Hepatocyte (in vitro differentiated cells): ENCODE measurements around the gene ZNF28.

ENCODE experiments used
- CTCF ChIP-seq: fragments of 200-600 bp; sonication (generic); IDR thresholded peaks from 2 replicates; pipeline ENCODE4 v1.5.1; 2016; ENCODE audit warnings: antibody characterized with exemption, mild to moderate bottlenecking; ENCODE audit not compliant: poor library complexity
- EZH2 ChIP-seq: fragments of 200-600 bp; sonication (generic); IDR thresholded peaks from 2 replicates; pipeline ENCODE4 v1.6.1; 2016; ENCODE audit warnings: antibody characterized with exemption, mild to moderate bottlenecking, borderline replicate concordance

GRCh38 chr19:52786078-52786463 is 35.4 kb downstream of the ZNF28 start:
- TF ChIP-seq CTCF (no peak), EZH2 (no peak)
